HCT116 (cell line): ENCODE results near the gene SEMG1. TPM values are rescaled to one million over a fixed set of nuclear protein-coding genes. Genes with fewer than 3 reads are reported as not detected.

Experiments
- ATAC-seq: fragments of 200-7000 bp; cut with Tn5 transposase; 2 replicates; pipeline ENCODE4 v1.9.1; 2020; ENCODE audit warnings: mild to moderate bottlenecking, moderate library complexity
- BruUV-seq: library from RNA; stranded (reverse); fragments of 400-500 nt; replicated peaks from 2 replicates; lab custom pipeline; 2021; lab: Mats Ljungman, UMichigan
- CTCF ChIA-PET: fragments of 300-600 bp; sonication (Branson Sonifier 250); formaldehyde crosslinking; loops from one replicate; lab custom pipeline; 2021; ENCODE audit warnings: antibody characterized with exemption; lab: Charles Lee
- POLR2A ChIA-PET: fragments of 300-600, 350-600 bp; sonication (Branson Sonifier 250); formaldehyde crosslinking; loops from one replicate; lab custom pipeline; 2021; ENCODE audit warnings: antibody characterized with exemption; lab: Charles Lee
- RAD21 ChIA-PET, 2 experiments: fragments of 300-600 bp; sonication (Branson Sonifier 250); formaldehyde crosslinking; loops; one replicate each; lab custom pipeline; 2023; ENCODE audit warnings: low total read pairs in 2 of 2; ENCODE audit not compliant: uncharacterized antibody in 2 of 2, unreplicated experiment in 2 of 2, low non-redundant PET in 1 of 2; lab: Charles Lee
- DNase-seq: peaks from one replicate; pipeline ENCODE4 v3.0.0-alpha.2; 2010; ENCODE audit warnings: low read depth, low spot score
- H2AFZ ChIP-seq: fragments of 200-600 bp; shearing (Covaris generic), sonication (generic); 2 replicates; pipeline ENCODE4 v1.6.1; 2017; ENCODE audit warnings: low read depth, mixed run types, mixed read lengths, antibody characterized with exemption, low read length; ENCODE audit not compliant: poor library complexity, severe bottlenecking
- H3K27ac ChIP-seq: 2 replicates; pipeline ENCODE4 v1.5.1; 2012; ENCODE audit warnings: low read depth, low read length
- H3K27me3 ChIP-seq: fragments of 200-600 bp; sonication (generic); 2 replicates; pipeline ENCODE4 v1.6.1; 2016; ENCODE audit warnings: mixed run types, low read length, mixed read lengths; ENCODE audit not compliant: insufficient read depth
- H3K36me3 ChIP-seq, 2 experiments: fragments of 200-500 bp in 1 of 2; fragments of 200-600 bp in 1 of 2; sonication (Bioruptor generic) in 1 of 2; sonication (generic) in 1 of 2; 2 replicates each; pipeline versions ENCODE4 v1.5.1 to v1.6.1; 2014 to 2016; ENCODE audit warnings: low read length in 2 of 2, inconsistent platforms in 1 of 2, mixed read lengths in 1 of 2, mixed run types in 1 of 2; ENCODE audit not compliant: insufficient read depth in 2 of 2, control insufficient read depth in 1 of 2
- H3K4me1 ChIP-seq, 2 experiments: fragments of 200-600 bp in 1 of 2; sonication (generic) in 1 of 2; 2 replicates each; pipeline versions ENCODE4 v1.5.1 to v1.6.1; 2012 to 2017; ENCODE audit warnings: low read length in 2 of 2, inconsistent platforms in 1 of 2, mild to moderate bottlenecking in 1 of 2, mixed read lengths in 1 of 2, mixed run types in 1 of 2, moderate library complexity in 1 of 2; ENCODE audit not compliant: insufficient read depth in 2 of 2, control insufficient read depth in 1 of 2
- H3K4me2 ChIP-seq: fragments of 200-600 bp; sonication (generic); 2 replicates; pipeline ENCODE4 v1.6.1; 2017; ENCODE audit warnings: mixed run types, low read length, mixed read lengths
- H3K4me3 ChIP-seq, 2 experiments: fragments of 200-600 bp in 1 of 2; sonication (generic) in 1 of 2; replicated peaks in 1 of 2; 2 replicates each; pipeline ENCODE4 v1.5.1; 2011 to 2016; ENCODE audit warnings: low read length in 2 of 2, control low read depth in 1 of 2, low read depth in 1 of 2, mild to moderate bottlenecking in 1 of 2, mixed read lengths in 1 of 2, mixed run types in 1 of 2
- H3K79me2 ChIP-seq: fragments of 200-600 bp; sonication (generic); 2 replicates; pipeline ENCODE4 v1.6.1; 2017; ENCODE audit warnings: mild to moderate bottlenecking, mixed run types, low read length, moderate library complexity, mixed read lengths; ENCODE audit not compliant: insufficient read depth
- H3K9ac ChIP-seq: fragments of 200-600 bp; sonication (generic); 2 replicates; pipeline ENCODE4 v1.6.1; 2016; ENCODE audit warnings: low read length, mixed read lengths
- H3K9me2 ChIP-seq: fragments of 200-600 bp; sonication (generic), shearing (Covaris generic); 2 replicates; pipeline ENCODE4 v1.6.1; 2017; ENCODE audit warnings: mixed run types, mild to moderate bottlenecking, moderate library complexity; ENCODE audit not compliant: insufficient read depth
- H3K9me3 ChIP-seq, 2 experiments: fragments of 200-500 bp in 1 of 2; fragments of 200-600 bp in 1 of 2; sonication (Bioruptor generic) in 1 of 2; sonication (generic) in 1 of 2; 2 replicates each; pipeline ENCODE4 v1.6.1; 2014 to 2017; ENCODE audit warnings: low read length in 2 of 2, mixed read lengths in 2 of 2, inconsistent platforms in 1 of 2, low read depth in 1 of 2, mild to moderate bottlenecking in 1 of 2, mixed run types in 1 of 2, moderate library complexity in 1 of 2; ENCODE audit not compliant: control insufficient read depth in 1 of 2, insufficient read depth in 1 of 2
- H4K20me1 ChIP-seq: fragments of 200-600 bp; sonication (generic), shearing (Covaris generic); 2 replicates; pipeline ENCODE4 v1.6.1; 2017; ENCODE audit warnings: mixed run types, mild to moderate bottlenecking, moderate library complexity; ENCODE audit not compliant: insufficient read depth
- ATF3 ChIP-seq: IDR thresholded peaks from 2 replicates; pipeline ENCODE4 v1.6.1; 2012
- EGR1 ChIP-seq: IDR thresholded peaks from 2 replicates; pipeline ENCODE4 v1.6.1; 2012; ENCODE audit warnings: low read depth
- EZH2 ChIP-seq: fragments of 200-600 bp; sonication (generic); IDR thresholded peaks from 2 replicates; pipeline ENCODE4 v1.6.1; 2017; ENCODE audit warnings: antibody characterized with exemption, mixed run types
- EZH2phosphoT487 ChIP-seq: fragments of 200-600 bp; IDR thresholded peaks from 2 replicates; pipeline ENCODE4 v1.6.1; 2018; ENCODE audit warnings: antibody characterized with exemption, borderline replicate concordance
- MAX ChIP-seq: IDR thresholded peaks from 2 replicates; pipeline ENCODE4 v1.6.1; 2012
- POLR2A ChIP-seq: IDR thresholded peaks from 2 replicates; pipeline ENCODE4 v1.7.0; 2011; ENCODE audit warnings: borderline replicate concordance; ENCODE audit not compliant: insufficient read depth, insufficient read length; ENCODE audit errors: extremely low read depth
- POLR2AphosphoS5 ChIP-seq: IDR thresholded peaks from 2 replicates; pipeline ENCODE4 v1.6.1; 2011; ENCODE audit warnings: mild to moderate bottlenecking, low read depth, low read length, moderate library complexity
- RAD21 ChIP-seq: IDR thresholded peaks from 2 replicates; pipeline ENCODE4 v1.6.1; 2012; ENCODE audit warnings: low read depth, mild to moderate bottlenecking
- REST ChIP-seq: IDR thresholded peaks from 2 replicates; pipeline ENCODE4 v1.6.1; 2012; ENCODE audit warnings: low read depth
- SP1 ChIP-seq: IDR thresholded peaks from 2 replicates; pipeline ENCODE4 v1.6.1; 2012; ENCODE audit warnings: low read depth
- TCF7L2 ChIP-seq: IDR thresholded peaks from 2 replicates; pipeline ENCODE4 v1.7.0; 2011; ENCODE audit warnings: borderline replicate concordance, inconsistent platforms; ENCODE audit not compliant: insufficient read depth, insufficient read length; ENCODE audit errors: extremely low read depth
- YY1 ChIP-seq: IDR thresholded peaks from 2 replicates; pipeline ENCODE4 v1.6.1; 2011; ENCODE audit warnings: low read length, low read depth, moderate library complexity, mild to moderate bottlenecking; ENCODE audit not compliant: insufficient replicate concordance; ENCODE audit errors: extremely low read depth
- ZFX ChIP-seq: fragments of 450-650 bp; IDR thresholded peaks from 2 replicates; pipeline ENCODE4 v1.6.1; 2017
- intact Hi-C: fragments of 100-400 bp; cut with micrococcal nuclease; formaldehyde crosslinking; loops from 2 replicates; pipeline ENCODE4 v1.10.0; 2022
- total RNA-seq: library from RNA; stranded (reverse); gene quantifications from one replicate; pipeline ENCODE4 v1.2.1, GENCODE V29; 2021; ENCODE audit not compliant: unreplicated experiment

Gene SEMG1
- total RNA-seq, 1 experiment from 2014 or later: not detected

GRCh38 chr20:45189861-45190260 is 17.0 kb upstream of the SEMG1 start:
- ChIA-PET RAD21 (no interaction called here), CTCF (no interaction called here), POLR2A (no interaction called here)
- Histone ChIP-seq H2AFZ (no peak overlapping the region), H3K9ac (no peak overlapping the region), H3K4me3 (no peak overlapping the region), H3K4me2 (no peak overlapping the region), H3K79me2 (no peaks in the 10 kb centered on the region), H3K9me3 (no peaks in the 10 kb centered on the region), H3K36me3 (no peaks in the 10 kb centered on the region), H3K4me1 (no peaks in the 10 kb centered on the region), H3K9me2 (no peaks in the 10 kb centered on the region), H3K27ac (no peak overlapping the region), H3K27me3 (no peaks in the 10 kb centered on the region; the same call in 1 of the 2 replicates), H4K20me1 (no peaks in the 10 kb centered on the region)
- no peak for ATAC-seq
- intact Hi-C loops: no loop called here
- no peak for TF ChIP-seq ATF3
- no TSS peak for BruUV-seq
- no peak for DNase-seq

- DNase-seq: no peak
- POLR2A ChIA-PET: no interaction called here
- no peaks in the 10 kb centered on the region; the same call in 1 of the 2 replicates for H3K27me3 ChIP-seq
- H4K20me1 ChIP-seq: no peaks in the 10 kb centered on the region
- no peaks in the 10 kb centered on the region for H3K79me2 ChIP-seq
- no TSS peak for BruUV-seq
- H3K9me2 ChIP-seq: no peaks in the 10 kb centered on the region
- no peaks in the 10 kb centered on the region for H3K9me3 ChIP-seq
- no peak overlapping the region for H3K27ac ChIP-seq
- H3K4me3 ChIP-seq: no peak overlapping the region
- TF ChIP-seq MAX (no peak), EZH2 (no peak), EZH2phosphoT487 (no peak), YY1 (no peak), POLR2A (no peak), SP1 (no peak), POLR2AphosphoS5 (no peak), ZFX (no peak), REST (no peak), EGR1 (no peak), TCF7L2 (no peak), RAD21 (no peak)
- H3K4me2 ChIP-seq: no peak overlapping the region
- intact Hi-C loops: no loop called here
- no peaks in the 10 kb centered on the region for H3K4me1 ChIP-seq
- RAD21 ChIA-PET: no interaction called here
- no peak for ATAC-seq
- CTCF ChIA-PET: interaction anchor here (1.3 kb wide), 1 partner anchor 38 kb away, joined by 3 read pairs; no protein-coding TSS in a partner anchor
- no peaks in the 10 kb centered on the region for H3K36me3 ChIP-seq
- no peak overlapping the region for H2AFZ ChIP-seq
- H3K9ac ChIP-seq: no peak overlapping the region
Measured at GRCh38 chr20:45191926-45192325, 14.9 kb upstream of the SEMG1 start.
